Measurements from ENCODE around the gene CERS1. TPM values are rescaled to one million over a fixed set of nuclear protein-coding genes. Genes with fewer than 3 reads are reported as not detected.

CERS1 gene
- total RNA-seq, 1 experiment from 2014 or later, result 7.7 TPM

- in situ Hi-C loops (cut with HindIII; ENCODE audit: low pct_unique_long_range_greater_than_20kb, low sequenced_read_pairs), result no loop called here
- DNase-seq (ENCODE audit: low read depth), result no peak
Measured at GRCh38 chr19:18881491-18881890, 14.5 kb downstream of the CERS1 start.

- DNase-seq (ENCODE audit: low read depth), result peak; percentile 86
Measured at GRCh38 chr19:18879579-18880373, 16.2 kb downstream of the CERS1 start.

GRCh38 chr19:18878858-18879578 is 16.9 kb downstream of the CERS1 start:
- in situ Hi-C loops (cut with HindIII; ENCODE audit: low pct_unique_long_range_greater_than_20kb, low sequenced_read_pairs), result no loop called here
- DNase-seq (ENCODE audit: low read depth), result no peak

More at GRCh38 chr19:18879579-18880373, 16.2 kb downstream of the CERS1 start:
- in situ Hi-C loops (cut with HindIII; ENCODE audit: low pct_unique_long_range_greater_than_20kb, low sequenced_read_pairs), result no loop called here

- in situ Hi-C loops (cut with HindIII; ENCODE audit: low pct_unique_long_range_greater_than_20kb, low sequenced_read_pairs), result no loop called here
- DNase-seq (ENCODE audit: low read depth), result no peak
Measured at GRCh38 chr19:18878058-18878797, 17.7 kb downstream of the CERS1 start.

- in situ Hi-C loops (cut with HindIII; ENCODE audit: low pct_unique_long_range_greater_than_20kb, low sequenced_read_pairs), result no loop called here
- DNase-seq (ENCODE audit: low read depth), result no peak
Measured at GRCh38 chr19:18876865-18877264, 19.1 kb downstream of the CERS1 start.

- in situ Hi-C loops (cut with HindIII; ENCODE audit: low pct_unique_long_range_greater_than_20kb, low sequenced_read_pairs), result no loop called here
Measured at GRCh38 chr19:18875726-18876125, 20.2 kb downstream of the CERS1 start.

GRCh38 chr19:18871543-18871942 is 24.4 kb downstream of the CERS1 start:
- DNase-seq (ENCODE audit: low read depth), result no peak
- in situ Hi-C loops (cut with HindIII; ENCODE audit: low pct_unique_long_range_greater_than_20kb, low sequenced_read_pairs), result no loop called here

More at GRCh38 chr19:18875726-18876125, 20.2 kb downstream of the CERS1 start:
- DNase-seq (ENCODE audit: low read depth), result no peak

GRCh38 chr19:18870531-18871172 is 25.3 kb downstream of the CERS1 start:
- no peak for DNase-seq (ENCODE audit: low read depth)
- in situ Hi-C loops (cut with HindIII; ENCODE audit: low pct_unique_long_range_greater_than_20kb, low sequenced_read_pairs), result no loop called here

GRCh38 chr19:18869781-18870530 is 26.0 kb downstream of the CERS1 start:
- in situ Hi-C loops (cut with HindIII; ENCODE audit: low pct_unique_long_range_greater_than_20kb, low sequenced_read_pairs), result no loop called here

GRCh38 chr19:18869023-18869618 is 26.8 kb downstream of the CERS1 start:
- no peak for DNase-seq (ENCODE audit: low read depth)
- in situ Hi-C loops (cut with HindIII; ENCODE audit: low pct_unique_long_range_greater_than_20kb, low sequenced_read_pairs), result no loop called here

More at GRCh38 chr19:18869781-18870530, 26.0 kb downstream of the CERS1 start:
- DNase-seq (ENCODE audit: low read depth), result no peak

- in situ Hi-C loops (cut with HindIII; ENCODE audit: low pct_unique_long_range_greater_than_20kb, low sequenced_read_pairs), result no loop called here
- no peak for DNase-seq (ENCODE audit: low read depth)
Measured at GRCh38 chr19:18868380-18869022, 27.5 kb downstream of the CERS1 start.

GRCh38 chr19:18867751-18868150 is 28.2 kb downstream of the CERS1 start:
- in situ Hi-C loops (cut with HindIII; ENCODE audit: low pct_unique_long_range_greater_than_20kb, low sequenced_read_pairs), result no loop called here

GRCh38 chr19:18867199-18867598 is 28.8 kb downstream of the CERS1 start:
- DNase-seq (ENCODE audit: low read depth), result no peak
- in situ Hi-C loops (cut with HindIII; ENCODE audit: low pct_unique_long_range_greater_than_20kb, low sequenced_read_pairs), result no loop called here

More at GRCh38 chr19:18867751-18868150, 28.2 kb downstream of the CERS1 start:
- DNase-seq (ENCODE audit: low read depth), result no peak

GRCh38 chr19:18866800-18867123 is 29.2 kb downstream of the CERS1 start:
- no peak for DNase-seq (ENCODE audit: low read depth)
- in situ Hi-C loops (cut with HindIII; ENCODE audit: low pct_unique_long_range_greater_than_20kb, low sequenced_read_pairs), result no loop called here

GRCh38 chr19:18865973-18866799 is 29.8 kb downstream of the CERS1 start:
- DNase-seq (ENCODE audit: low read depth), result peak; percentile 44
- in situ Hi-C loops (cut with HindIII; ENCODE audit: low pct_unique_long_range_greater_than_20kb, low sequenced_read_pairs), result no loop called here
